ENCODE results near the gene CACNA1C.

Gene CACNA1C

GRCh38 chr12:2642176-2642892, 589.5 kb downstream of the CACNA1C start:
- DNase-seq, result no peak

- no peak for DNase-seq
Observed at GRCh38 chr12:2642896-2643425, 590.2 kb downstream of the CACNA1C start.

DNA sequence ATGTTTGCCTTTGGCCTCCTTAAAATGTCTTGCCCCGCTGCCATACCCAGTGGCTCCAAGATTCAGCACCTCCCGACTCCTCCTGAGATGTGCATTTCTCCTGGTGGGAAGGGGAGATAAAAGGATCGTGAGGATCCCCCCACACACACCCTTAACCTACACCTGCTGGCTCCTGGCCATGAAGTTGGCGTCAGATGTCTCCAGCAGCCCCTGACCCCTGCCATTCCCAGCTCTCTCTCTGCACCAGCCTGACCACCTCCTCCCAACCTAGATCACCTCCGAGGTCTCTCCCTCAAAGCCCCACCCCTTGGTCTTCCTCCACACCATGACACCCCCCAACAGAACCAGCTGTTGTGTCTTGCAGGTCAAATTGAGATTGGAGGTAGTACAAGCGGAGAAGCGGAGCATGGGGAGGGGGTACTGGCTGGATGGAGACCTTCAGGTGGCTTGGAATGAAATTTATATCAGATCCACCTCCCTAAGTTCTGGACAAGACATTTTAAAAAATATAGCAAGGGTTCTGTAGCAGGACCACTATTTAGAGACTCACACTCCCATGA, 590.9 kb downstream of the CACNA1C start:
- DNase-seq, result no peak

GRCh38 chr12:2644683-2645405, 592.1 kb downstream of the CACNA1C start:
- no peak for DNase-seq

DNA sequence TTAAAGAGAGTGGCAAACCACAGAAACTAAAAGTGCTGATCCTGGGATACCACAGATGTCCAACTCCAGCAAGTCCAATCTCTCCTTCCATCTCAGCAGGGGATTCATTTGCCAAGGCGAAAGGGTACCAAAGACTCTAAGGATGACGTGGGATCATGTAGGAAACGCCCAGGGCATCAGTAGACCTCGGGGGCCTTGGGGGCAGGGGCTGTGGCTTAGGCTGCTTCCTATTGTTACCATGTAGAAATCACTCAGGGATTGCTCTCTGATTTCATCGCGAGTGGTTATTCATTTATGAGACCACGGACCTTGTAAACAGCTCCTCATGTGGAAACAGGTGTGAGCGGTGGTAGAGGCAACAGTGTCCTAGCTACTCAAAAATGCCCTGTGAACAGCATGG, 592.7 kb downstream of the CACNA1C start:
- DNase-seq, result no peak

DNA sequence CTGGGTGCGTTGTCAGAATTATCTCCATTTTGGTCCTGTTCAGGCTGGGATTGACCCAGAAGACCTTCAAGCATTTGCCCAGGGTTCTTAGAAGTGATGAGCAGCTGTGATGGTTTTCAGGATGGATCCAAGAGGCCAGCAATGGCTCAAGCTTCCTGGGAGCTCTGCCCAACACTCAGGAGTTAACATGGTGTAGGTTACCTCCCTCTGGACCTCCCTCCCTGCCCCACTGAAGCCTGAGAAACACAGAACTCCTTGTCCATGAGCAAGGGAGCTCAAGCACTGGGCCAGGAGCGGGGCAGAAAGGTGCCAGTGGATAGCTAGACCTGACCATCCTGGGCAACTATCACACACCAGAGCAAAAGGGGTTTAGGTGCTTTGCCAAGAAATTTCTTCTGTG, 593.6 kb downstream of the CACNA1C start:
- no peak for DNase-seq

GRCh38 chr12:2647186-2647585, 594.4 kb downstream of the CACNA1C start:
- DNase-seq, result no peak

- DNase-seq, result no peak
Observed at GRCh38 chr12:2648406-2648805, 595.6 kb downstream of the CACNA1C start.

DNA sequence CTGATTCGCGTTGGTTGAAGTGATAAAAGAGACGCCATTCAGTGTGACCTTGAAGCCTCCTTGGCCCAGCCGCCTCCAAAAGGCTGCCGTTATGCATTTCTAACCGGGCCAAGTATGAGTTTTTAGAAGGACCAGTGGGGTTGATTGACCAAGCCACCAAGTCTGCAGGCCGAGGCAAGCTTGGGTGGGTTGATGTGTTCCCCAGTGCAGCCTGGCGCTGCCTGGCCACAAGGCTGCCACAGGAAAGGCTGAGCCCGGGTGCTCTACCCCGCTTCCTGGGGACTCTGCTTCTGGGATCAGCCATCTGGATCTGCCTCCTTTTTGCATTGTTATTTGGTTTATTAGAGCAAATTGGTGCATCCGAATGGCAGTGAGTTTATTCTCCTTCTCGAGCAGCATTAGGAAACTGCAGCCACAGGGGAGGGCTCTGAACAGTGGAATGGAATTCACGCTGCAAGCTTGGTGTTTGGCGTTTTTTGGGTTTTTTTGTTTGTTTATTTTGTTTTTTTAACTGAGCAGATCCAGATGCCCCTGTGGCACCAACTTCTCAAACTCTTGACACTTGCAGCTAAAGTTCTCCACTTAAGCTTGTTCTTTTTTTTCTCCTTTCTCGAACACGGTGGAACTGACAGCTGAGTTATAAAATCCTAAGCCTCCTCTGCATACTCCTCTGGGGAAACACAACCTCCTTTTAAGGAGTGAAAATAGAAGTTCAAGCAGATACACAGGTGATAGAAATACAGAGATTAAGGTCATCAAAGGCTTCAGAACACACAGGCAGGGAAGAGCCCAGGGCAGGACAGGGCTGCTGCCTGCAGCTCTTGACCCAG, 596.6 kb downstream of the CACNA1C start:
- no peak for DNase-seq

DNA sequence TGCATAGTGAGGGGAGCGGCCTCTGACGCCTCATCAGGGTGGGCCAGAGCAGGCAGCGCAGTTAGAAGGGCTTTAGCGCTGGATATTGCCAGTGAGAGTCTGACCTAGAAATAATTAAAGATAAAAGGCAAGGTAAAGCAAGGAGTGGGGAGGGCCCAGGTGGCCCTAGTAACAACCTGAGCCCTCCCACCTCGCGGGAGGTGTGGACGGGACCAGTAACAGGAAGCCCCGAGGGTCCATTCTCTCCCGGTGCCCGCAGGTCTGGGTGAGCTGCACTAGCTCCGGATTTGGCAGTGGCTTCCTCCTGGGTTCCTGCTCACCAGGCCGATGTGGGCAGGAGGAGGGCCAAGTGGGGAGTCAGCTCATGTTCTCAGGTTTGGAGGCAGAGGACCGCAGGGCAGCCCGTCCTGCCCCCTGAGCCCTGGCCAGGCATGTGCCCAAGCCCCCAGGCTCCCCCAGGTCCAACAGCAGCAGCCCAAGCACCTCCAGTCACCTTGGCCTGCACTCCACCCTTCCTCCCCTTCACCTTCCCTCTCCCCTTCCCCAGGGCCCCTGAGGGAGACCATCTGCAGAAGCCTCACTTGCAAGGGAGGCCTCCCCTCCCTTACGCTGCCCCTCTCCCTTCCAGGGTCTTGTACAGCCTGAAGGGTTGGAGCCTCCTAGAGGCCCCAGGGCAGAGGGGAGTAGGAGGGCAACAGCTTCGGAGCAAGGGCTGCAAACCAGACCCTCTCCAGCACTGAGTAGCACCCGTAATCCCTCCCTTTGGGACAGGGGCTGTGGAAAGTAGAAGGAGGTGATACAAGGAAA, 597.7 kb downstream of the CACNA1C start:
- no peak for DNase-seq

DNA sequence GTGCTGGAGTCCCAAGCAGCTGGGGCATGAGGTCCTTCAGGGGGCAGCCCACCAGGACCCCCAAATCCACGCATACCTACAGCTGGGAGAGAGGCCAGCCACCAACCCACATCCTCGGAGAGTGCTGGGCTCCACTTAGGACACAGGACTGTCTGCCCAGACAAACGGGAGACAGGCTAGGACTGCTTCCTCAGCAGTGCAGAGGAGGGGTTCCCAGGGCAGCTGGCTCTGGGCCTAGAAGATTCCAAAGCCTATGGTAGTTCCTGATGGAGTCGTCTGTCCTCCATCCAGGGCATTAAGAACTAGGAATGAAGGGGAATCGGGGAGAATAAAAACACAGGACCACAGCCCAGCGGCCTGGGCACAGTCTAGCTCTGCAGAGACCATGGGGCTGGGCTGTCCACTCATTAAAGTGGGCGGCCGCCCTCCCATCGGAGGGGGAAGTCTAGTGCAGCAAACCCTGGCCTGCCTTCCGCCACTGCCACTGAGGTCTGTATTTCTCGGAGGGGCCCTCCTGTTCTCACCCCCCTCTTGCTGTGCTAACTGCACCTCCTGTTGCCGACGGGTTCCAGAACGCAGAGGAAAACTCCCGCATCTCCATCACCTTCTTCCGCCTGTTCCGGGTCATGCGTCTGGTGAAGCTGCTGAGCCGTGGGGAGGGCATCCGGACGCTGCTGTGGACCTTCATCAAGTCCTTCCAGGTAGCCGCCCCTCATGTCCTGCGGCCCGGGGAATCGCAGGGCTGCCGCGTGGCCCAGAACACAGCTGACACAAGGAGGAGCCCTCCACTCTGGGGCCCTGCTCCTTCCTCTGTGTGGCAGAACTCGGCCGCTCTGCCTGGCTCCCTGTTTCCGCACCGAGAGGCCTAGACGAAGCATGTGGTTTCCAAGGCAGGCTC, 598.5 kb downstream of the CACNA1C start:
- no peak for DNase-seq

DNA sequence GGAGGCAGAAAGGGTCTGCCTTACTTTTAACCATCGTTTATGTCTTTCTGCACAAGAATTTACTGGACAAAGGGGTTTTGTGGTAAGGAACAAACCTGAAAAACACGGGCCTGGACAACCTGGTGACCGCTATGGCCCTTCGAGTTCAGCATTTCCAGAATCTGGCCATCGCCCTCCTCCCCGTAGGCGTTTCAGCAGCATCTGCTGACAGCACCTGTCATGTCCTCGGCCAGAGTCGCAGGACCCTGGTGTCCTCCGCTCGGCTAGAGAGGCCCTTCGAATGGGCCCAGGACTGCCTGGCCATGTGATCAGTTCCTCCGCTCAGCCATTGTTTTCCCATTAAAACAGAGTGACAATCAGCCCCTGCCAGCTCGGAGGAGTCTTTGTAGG, 599.2 kb downstream of the CACNA1C start:
- no peak for DNase-seq

DNA sequence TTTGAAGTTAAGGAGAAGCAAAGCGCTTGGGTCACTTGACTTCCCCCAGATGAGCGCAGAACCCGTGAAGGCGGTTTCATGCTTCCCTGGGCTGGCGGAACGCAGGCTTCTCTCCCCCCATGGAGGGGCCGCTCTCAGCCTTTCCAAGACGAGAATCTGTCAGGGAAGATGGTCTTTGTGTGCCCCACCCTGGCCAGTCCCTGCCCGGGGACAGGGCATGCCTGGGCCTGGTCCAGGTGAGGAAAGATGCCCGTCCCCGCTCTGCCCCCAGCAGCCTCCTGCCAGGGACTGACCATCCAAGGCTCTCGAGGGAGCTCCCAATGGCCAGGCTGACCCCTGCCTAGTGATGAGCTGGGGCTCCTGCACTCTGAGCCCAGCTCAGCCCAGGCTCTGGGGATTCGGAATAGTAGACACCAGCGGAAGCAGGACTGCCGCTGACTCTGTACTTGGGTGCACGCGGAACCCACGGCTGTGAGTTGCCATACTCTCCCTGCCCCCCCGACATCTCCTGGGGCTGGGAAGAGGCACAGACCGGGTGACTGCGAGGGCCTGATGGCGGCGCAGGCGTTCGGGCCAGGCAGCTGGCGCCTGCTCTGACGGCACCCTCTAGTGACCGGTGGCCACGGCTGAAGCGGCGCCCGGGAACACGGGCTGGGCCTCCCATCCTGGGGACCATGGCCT, 599.8 kb downstream of the CACNA1C start:
- DNase-seq, result no peak

- no peak for DNase-seq
Observed at GRCh38 chr12:2653461-2653965, 600.7 kb downstream of the CACNA1C start.

- no peak for DNase-seq
Observed at GRCh38 chr12:2654311-2654710, 601.5 kb downstream of the CACNA1C start.

- no peak for DNase-seq
Observed at GRCh38 chr12:2654741-2655140, 602.0 kb downstream of the CACNA1C start.

DNA sequence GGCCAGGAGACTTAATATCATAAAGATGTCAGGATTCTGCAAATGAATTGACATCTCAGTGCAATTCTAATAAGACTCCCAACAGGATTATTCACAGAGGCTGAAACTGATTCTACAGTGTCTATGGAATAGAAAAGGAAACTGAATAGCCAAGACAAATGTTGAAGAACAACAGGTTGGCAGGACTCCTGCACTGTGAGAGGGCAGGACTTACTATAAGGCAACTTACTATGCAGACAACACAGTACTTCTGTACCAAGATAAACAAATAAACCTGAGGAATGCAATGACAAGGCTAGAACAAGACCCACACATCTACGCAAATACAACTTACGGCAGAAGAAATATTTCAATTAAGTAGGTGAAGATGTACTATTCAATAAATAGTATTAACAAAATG, 609.7 kb downstream of the CACNA1C start:
- no peak for DNase-seq

DNA sequence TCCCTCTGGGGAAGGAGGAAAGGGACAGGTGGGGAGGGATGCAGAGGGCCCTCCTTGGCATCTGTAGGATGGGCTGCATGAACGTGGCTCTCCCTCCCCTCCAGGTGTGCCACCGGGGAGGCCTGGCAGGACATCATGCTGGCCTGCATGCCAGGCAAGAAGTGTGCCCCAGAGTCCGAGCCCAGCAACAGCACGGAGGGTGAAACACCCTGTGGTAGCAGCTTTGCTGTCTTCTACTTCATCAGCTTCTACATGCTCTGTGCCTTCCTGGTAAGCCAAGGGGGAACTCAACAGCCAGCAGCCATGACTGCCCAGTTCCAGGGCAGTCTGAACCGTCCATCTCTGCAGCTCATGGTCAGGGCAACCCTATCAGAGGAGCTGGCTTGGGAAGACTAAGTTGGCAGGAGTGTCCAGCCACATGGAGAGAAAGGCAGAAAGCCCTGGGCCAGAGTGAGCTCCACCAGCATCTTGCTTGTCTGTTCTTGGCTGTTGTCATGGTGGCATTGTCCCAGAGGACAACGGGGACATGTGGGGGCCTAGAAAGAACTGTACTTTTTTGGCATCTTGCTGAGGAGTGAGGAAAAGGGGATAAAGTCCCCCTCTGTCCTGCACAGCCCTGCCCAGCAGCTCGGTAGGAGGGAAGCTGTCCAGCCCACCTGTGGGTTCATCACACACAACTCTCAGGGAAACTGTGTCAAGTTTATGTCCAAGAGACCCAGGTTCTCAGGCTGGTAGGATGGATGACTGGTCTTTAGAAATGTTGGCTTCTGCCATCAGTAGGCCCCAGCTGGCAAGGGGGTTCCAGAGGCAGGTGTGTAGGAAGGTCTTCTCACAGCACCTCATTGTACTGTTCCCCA, 612.2 kb downstream of the CACNA1C start:
- no peak for DNase-seq

GRCh38 chr12:2666411-2666810, 613.6 kb downstream of the CACNA1C start:
- no peak for DNase-seq

Measured in cortex of kidney (tissue), 1 donor.